ENCODE results near the gene SIRT6. TPM values are rescaled to one million over a fixed set of nuclear protein-coding genes. Genes with fewer than 3 reads are reported as not detected.

Gene SIRT6
- total RNA-seq, 1 donor = 16.3 TPM

GRCh38 chr19:4177146-4177545, 5.2 kb downstream of the SIRT6 start:
- Histone ChIP-seq H3K36me3 (ENCODE audit: insufficient read depth, low read length) (peaks cover 6% of the 10 kb centered on the region), H3K27ac (ENCODE audit: low read depth, low read length) (no peak overlapping the region), H4K20me1 (ENCODE audit: insufficient read depth, low read length) (peaks cover 7% of the 10 kb centered on the region), H3K27me3 (ENCODE audit: insufficient read depth, low read length) (peaks cover 2% of the 10 kb centered on the region), H3K4me2 (ENCODE audit: insufficient read depth, low read length) (no peak overlapping the region), H3K4me1 (ENCODE audit: insufficient read depth, low read length) (peaks cover 5% of the 10 kb centered on the region), H3K79me2 (ENCODE audit: insufficient read depth, low read length) (peaks cover 17% of the 10 kb centered on the region), H3K4me3 (ENCODE audit: insufficient read depth, low read length) (no peak overlapping the region), H3K9me3 (ENCODE audit: low read depth, low read length) (no peaks in the 10 kb centered on the region), H2AFZ (ENCODE audit: low read length) (no peak overlapping the region)
- TF ChIP-seq, protein P1, sequence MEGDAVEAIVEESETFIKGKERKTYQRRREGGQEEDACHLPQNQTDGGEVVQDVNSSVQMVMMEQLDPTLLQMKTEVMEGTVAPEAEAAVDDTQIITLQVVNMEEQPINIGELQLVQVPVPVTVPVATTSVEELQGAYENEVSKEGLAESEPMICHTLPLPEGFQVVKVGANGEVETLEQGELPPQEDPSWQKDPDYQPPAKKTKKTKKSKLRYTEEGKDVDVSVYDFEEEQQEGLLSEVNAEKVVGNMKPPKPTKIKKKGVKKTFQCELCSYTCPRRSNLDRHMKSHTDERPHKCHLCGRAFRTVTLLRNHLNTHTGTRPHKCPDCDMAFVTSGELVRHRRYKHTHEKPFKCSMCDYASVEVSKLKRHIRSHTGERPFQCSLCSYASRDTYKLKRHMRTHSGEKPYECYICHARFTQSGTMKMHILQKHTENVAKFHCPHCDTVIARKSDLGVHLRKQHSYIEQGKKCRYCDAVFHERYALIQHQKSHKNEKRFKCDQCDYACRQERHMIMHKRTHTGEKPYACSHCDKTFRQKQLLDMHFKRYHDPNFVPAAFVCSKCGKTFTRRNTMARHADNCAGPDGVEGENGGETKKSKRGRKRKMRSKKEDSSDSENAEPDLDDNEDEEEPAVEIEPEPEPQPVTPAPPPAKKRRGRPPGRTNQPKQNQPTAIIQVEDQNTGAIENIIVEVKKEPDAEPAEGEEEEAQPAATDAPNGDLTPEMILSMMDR (IDR thresholded peaks at IDR 0.05; ENCODE audit: extremely low read depth, low read depth, low read length) = no peak
- DNase-seq (ENCODE audit: insufficient read length, low spot score, missing footprints) = peak; percentile 0

- peaks cover 4% of the 10 kb centered on the region for H3K79me2 ChIP-seq (ENCODE audit: insufficient read depth, low read length)
- no peak overlapping the region for H3K27ac ChIP-seq (ENCODE audit: low read depth, low read length)
- no peaks in the 10 kb centered on the region for H3K9me3 ChIP-seq (ENCODE audit: low read depth, low read length)
- no peaks in the 10 kb centered on the region for H3K4me1 ChIP-seq (ENCODE audit: insufficient read depth, low read length)
- no peak overlapping the region for H3K4me3 ChIP-seq (ENCODE audit: insufficient read depth, low read length)
- TF ChIP-seq, protein P1 (IDR thresholded peaks at IDR 0.05; ENCODE audit: extremely low read depth, low read depth, low read length) = no peak
- no peak for DNase-seq (ENCODE audit: insufficient read length, low spot score, missing footprints)
- H3K36me3 ChIP-seq (ENCODE audit: insufficient read depth, low read length) = peaks cover 5% of the 10 kb centered on the region
- H3K4me2 ChIP-seq (ENCODE audit: insufficient read depth, low read length) = no peak overlapping the region
- H4K20me1 ChIP-seq (ENCODE audit: insufficient read depth, low read length) = peaks cover 3% of the 10 kb centered on the region
- no peak overlapping the region for H2AFZ ChIP-seq (ENCODE audit: low read length)
- peaks cover 2% of the 10 kb centered on the region for H3K27me3 ChIP-seq (ENCODE audit: insufficient read depth, low read length)
These were observed 6.8 kb downstream of the SIRT6 start for GRCh38 chr19:4175669-4175931.

GRCh38 chr19:4174895-4175668, 7.3 kb downstream of the SIRT6 start:
- TF ChIP-seq, protein P1 (IDR thresholded peaks at IDR 0.05; ENCODE audit: extremely low read depth, low read depth, low read length) = no peak
- H3K4me3 ChIP-seq (ENCODE audit: insufficient read depth, low read length) = no peak overlapping the region
- peak; percentile 68 for DNase-seq (ENCODE audit: insufficient read length, low spot score, missing footprints)

GRCh38 chr19:4174213-4174894, 8.0 kb downstream of the SIRT6 start:
- Histone ChIP-seq H3K36me3 (ENCODE audit: insufficient read depth, low read length) (no peaks in the 10 kb centered on the region), H3K4me2 (ENCODE audit: insufficient read depth, low read length) (no peak overlapping the region), H3K79me2 (ENCODE audit: insufficient read depth, low read length) (peaks cover under 1% of the 10 kb centered on the region), H3K4me1 (ENCODE audit: insufficient read depth, low read length) (no peaks in the 10 kb centered on the region), H3K9me3 (ENCODE audit: low read depth, low read length) (no peaks in the 10 kb centered on the region), H4K20me1 (ENCODE audit: insufficient read depth, low read length) (peaks cover 3% of the 10 kb centered on the region), H2AFZ (ENCODE audit: low read length) (no peak overlapping the region), H3K27me3 (ENCODE audit: insufficient read depth, low read length) (peaks cover 2% of the 10 kb centered on the region), H3K27ac (ENCODE audit: low read depth, low read length) (no peak overlapping the region), H3K4me3 (ENCODE audit: insufficient read depth, low read length) (no peak overlapping the region)
- DNase-seq (ENCODE audit: insufficient read length, low spot score, missing footprints) = peak; percentile 54
- TF ChIP-seq, protein P1 (IDR thresholded peaks at IDR 0.05; ENCODE audit: extremely low read depth, low read depth, low read length) = no peak

More at GRCh38 chr19:4174895-4175668, 7.3 kb downstream of the SIRT6 start:
- Histone ChIP-seq H3K9me3 (ENCODE audit: low read depth, low read length) (no peaks in the 10 kb centered on the region), H3K4me2 (ENCODE audit: insufficient read depth, low read length) (no peak overlapping the region), H3K4me1 (ENCODE audit: insufficient read depth, low read length) (no peaks in the 10 kb centered on the region), H3K27ac (ENCODE audit: low read depth, low read length) (no peak overlapping the region), H2AFZ (ENCODE audit: low read length) (no peak overlapping the region), H4K20me1 (ENCODE audit: insufficient read depth, low read length) (peaks cover 3% of the 10 kb centered on the region), H3K36me3 (ENCODE audit: insufficient read depth, low read length) (peaks cover under 1% of the 10 kb centered on the region), H3K79me2 (ENCODE audit: insufficient read depth, low read length) (peaks cover 2% of the 10 kb centered on the region), H3K27me3 (ENCODE audit: insufficient read depth, low read length) (peaks cover 2% of the 10 kb centered on the region)

Measured in osteoblast (primary cell).